ENCODE measurements around the gene BCL2.
A peak's percentile ranks its signal among the peaks of the same experiment; 100 is the strongest.

BCL2 gene

GRCh38 chr18:63319383-63320122, at the start of gene BCL2:
Gene BCL2 (minus strand): TSS chr18:63319769.
- TF ChIP-seq ZNF70 (CRISPR knock-in tag; IDR thresholded peaks at IDR 0.05) (no peak), PPARA (CRISPR knock-in tag; IDR thresholded peaks at IDR 0.05; ENCODE audit: borderline replicate concordance) (no peak), PATZ1 (CRISPR knock-in tag; IDR thresholded peaks at IDR 0.05; ENCODE audit: borderline replicate concordance) (no peak)
- peak; percentile 55 for ATAC-seq

- no peak for ATAC-seq
- TF ChIP-seq ZC3H10 (CRISPR knock-in tag; IDR thresholded peaks at IDR 0.05) (no peak), SNAI2 (CRISPR knock-in tag; IDR thresholded peaks at IDR 0.05) (no peak), CREB5 (CRISPR knock-in tag; IDR thresholded peaks at IDR 0.05; ENCODE audit: low read depth) (no peak), TOX (CRISPR knock-in tag; IDR thresholded peaks at IDR 0.05; ENCODE audit: borderline replicate concordance) (no peak), POU6F1 (CRISPR knock-in tag; IDR thresholded peaks at IDR 0.05; ENCODE audit: borderline replicate concordance, low read depth) (no peak)
Measured at GRCh38 chr18:63368611-63369010, 49.0 kb upstream of the BCL2 start.

- peak; percentile 97 for ATAC-seq
- TF ChIP-seq ZFP30 (CRISPR knock-in tag; IDR thresholded peaks at IDR 0.05) (no peak), TCF4 (CRISPR knock-in tag; IDR thresholded peaks at IDR 0.05; ENCODE audit: borderline replicate concordance) (peak; percentile 26; the same call in 1 of the 2 replicates), ZFP3 (CRISPR knock-in tag; IDR thresholded peaks at IDR 0.05) (peak; percentile 48; the same call in 1 of the 2 replicates)
Measured at GRCh38 chr18:63367053-63367953, 47.7 kb upstream of the BCL2 start, which contains the start of gene KDSR. Gene KDSR (minus strand): TSS chr18:63367206. CDS start chr18:63367118, 88 bp downstream.

GRCh38 chr18:63366213-63367052, 46.9 kb upstream of the BCL2 start:
- peak; percentile 47 for ATAC-seq
- no peak for TF ChIP-seq TCF4 (CRISPR knock-in tag; IDR thresholded peaks at IDR 0.05; ENCODE audit: borderline replicate concordance)
- no peak for TF ChIP-seq SNAI2 (CRISPR knock-in tag; IDR thresholded peaks at IDR 0.05)
- TF ChIP-seq OSR1 (CRISPR knock-in tag; IDR thresholded peaks at IDR 0.05), result no peak
- no peak for TF ChIP-seq ZNF8 (CRISPR knock-in tag; IDR thresholded peaks at IDR 0.05)
- TF ChIP-seq POU6F1 (CRISPR knock-in tag; IDR thresholded peaks at IDR 0.05; ENCODE audit: borderline replicate concordance, low read depth), result no peak

GRCh38 chr18:63365876-63366212, 46.3 kb upstream of the BCL2 start:
- TF ChIP-seq PATZ1 (CRISPR knock-in tag; IDR thresholded peaks at IDR 0.05; ENCODE audit: borderline replicate concordance), result no peak
- TF ChIP-seq OSR1 (CRISPR knock-in tag; IDR thresholded peaks at IDR 0.05), result no peak
- TF ChIP-seq CREB5 (CRISPR knock-in tag; IDR thresholded peaks at IDR 0.05; ENCODE audit: low read depth), result no peak
- no peak for TF ChIP-seq ZFP30 (CRISPR knock-in tag; IDR thresholded peaks at IDR 0.05)
- no peak for TF ChIP-seq ZNF565 (CRISPR knock-in tag; conservative IDR thresholded peaks at IDR 0.05; ENCODE audit: low read depth)
- TF ChIP-seq TOX (CRISPR knock-in tag; IDR thresholded peaks at IDR 0.05; ENCODE audit: borderline replicate concordance), result no peak
- no peak for TF ChIP-seq ESRRG (CRISPR knock-in tag; IDR thresholded peaks at IDR 0.05)
- no peak for TF ChIP-seq ZFP3 (CRISPR knock-in tag; IDR thresholded peaks at IDR 0.05)
- TF ChIP-seq ARNTL (CRISPR knock-in tag; IDR thresholded peaks at IDR 0.05; ENCODE audit: borderline replicate concordance, low read depth), result no peak
- no peak for TF ChIP-seq ZNF8 (CRISPR knock-in tag; IDR thresholded peaks at IDR 0.05)
- TF ChIP-seq RARB (CRISPR knock-in tag; IDR thresholded peaks at IDR 0.05), result no peak
- TF ChIP-seq POU6F1 (CRISPR knock-in tag; IDR thresholded peaks at IDR 0.05; ENCODE audit: borderline replicate concordance, low read depth), result no peak
- 0 out of 3 replicates have a peak, but pooled peaks have one; percentile 0 for ATAC-seq

Data from SK-N-SH treated with all-trans-retinoic acid at 6 μM for 48 hours (cell line).